DND-41 (cell line): ENCODE results near the gene EPB41L5.

Experiments used
- ATAC-seq: fragments of 200-7000 bp; cut with Tn5 transposase; 3 replicates; pipeline ENCODE4 v1.9.1; 2021; ENCODE audit warnings: low read depth; ENCODE audit not compliant: insufficient read depth
- DNase-seq: peaks from one replicate; pipeline ENCODE4 v3.0.0-alpha.2; 2020
- H2AFZ ChIP-seq: 2 replicates; pipeline ENCODE4 v1.6.0; 2012; ENCODE audit warnings: low read depth, low read length
- H3K27ac ChIP-seq: 2 replicates; pipeline ENCODE4 v1.5.1; 2012; ENCODE audit warnings: low read length, inconsistent platforms
- H3K27me3 ChIP-seq: fragments of 200-600 bp; sonication (generic); 2 replicates; pipeline ENCODE4 v1.6.0; 2012; ENCODE audit warnings: low read length, mild to moderate bottlenecking, inconsistent platforms; ENCODE audit not compliant: insufficient read depth, poor library complexity
- H3K36me3 ChIP-seq: 2 replicates; pipeline ENCODE4 v1.5.1; 2012; ENCODE audit warnings: low read length, inconsistent platforms; ENCODE audit not compliant: insufficient read depth
- H3K4me1 ChIP-seq: 2 replicates; pipeline ENCODE4 v1.5.1; 2012; ENCODE audit warnings: mild to moderate bottlenecking, low read length; ENCODE audit not compliant: insufficient read depth
- H3K4me2 ChIP-seq: 2 replicates; pipeline ENCODE4 v1.6.0; 2012; ENCODE audit warnings: mild to moderate bottlenecking, moderate library complexity, low read length, inconsistent platforms; ENCODE audit not compliant: insufficient read depth
- H3K4me3 ChIP-seq, 2 experiments: fragments of 200-600 bp in 1 of 2; shearing (Covaris generic) in 1 of 2; 2 replicates each; pipeline ENCODE4 v1.5.1; 2012 to 2016; ENCODE audit warnings: inconsistent platforms in 2 of 2, low read length in 2 of 2, mild to moderate bottlenecking in 2 of 2, low read depth in 1 of 2, moderate library complexity in 1 of 2
- H3K79me2 ChIP-seq: 2 replicates; pipeline ENCODE4 v1.6.0; 2012; ENCODE audit warnings: low read length, inconsistent platforms; ENCODE audit not compliant: insufficient read depth
- H3K9ac ChIP-seq: 2 replicates; pipeline ENCODE4 v1.6.0; 2012; ENCODE audit warnings: low read depth, mild to moderate bottlenecking, inconsistent platforms, low read length, moderate library complexity
- H3K9me3 ChIP-seq: 2 replicates; pipeline ENCODE4 v1.5.1; 2012; ENCODE audit warnings: low read length, moderate library complexity, mild to moderate bottlenecking, inconsistent platforms; ENCODE audit not compliant: insufficient read depth, severe bottlenecking
- H4K20me1 ChIP-seq: 2 replicates; pipeline ENCODE4 v1.6.0; 2012; ENCODE audit warnings: low read length; ENCODE audit not compliant: insufficient read depth
- CTCF ChIP-seq: IDR thresholded peaks from 2 replicates; pipeline ENCODE4 v1.5.1; 2012; ENCODE audit warnings: borderline replicate concordance, low read length, moderate library complexity, mild to moderate bottlenecking; ENCODE audit not compliant: poor library complexity, severe bottlenecking; ENCODE audit errors: extremely low read depth
- EZH2 ChIP-seq: IDR thresholded peaks from 3 replicates; pipeline ENCODE4 v1.6.1; 2012; ENCODE audit warnings: borderline replicate concordance, low read depth, mild to moderate bottlenecking, moderate library complexity, low read length, inconsistent platforms; ENCODE audit not compliant: severe bottlenecking

EPB41L5 gene

GRCh38 chr2:120004254-120004653 is 8.6 kb upstream of the EPB41L5 start:
- H4K20me1 ChIP-seq = no peaks in the 10 kb centered on the region

GRCh38 chr2:120005834-120006521 is 6.9 kb upstream of the EPB41L5 start:
- Histone ChIP-seq H4K20me1 (no peaks in the 10 kb centered on the region), H3K4me3 (no peak overlapping the region), H3K27ac (no peak overlapping the region), H3K4me2 (no peak overlapping the region), H2AFZ (0 out of 2 replicates have a peak overlapping the region, but pooled peaks have one; percentile 22), H3K27me3 (no peaks in the 10 kb centered on the region), H3K4me1 (no peaks in the 10 kb centered on the region), H3K79me2 (no peaks in the 10 kb centered on the region), H3K36me3 (no peaks in the 10 kb centered on the region), H3K9me3 (no peaks in the 10 kb centered on the region), H3K9ac (no peak overlapping the region)
- ATAC-seq (peak; percentile 31; the same call in 1 of the 3 replicates), DNase-seq (no peak)
- TF ChIP-seq EZH2 (no peak), CTCF (no peak)

More at GRCh38 chr2:120004254-120004653, 8.6 kb upstream of the EPB41L5 start:
- H3K27me3 ChIP-seq = no peaks in the 10 kb centered on the region
- H3K4me1 ChIP-seq = no peaks in the 10 kb centered on the region
- H2AFZ ChIP-seq = no peak overlapping the region
- H3K9me3 ChIP-seq = no peaks in the 10 kb centered on the region
- ATAC-seq (no peak), DNase-seq (no peak)
- TF ChIP-seq CTCF (no peak), EZH2 (no peak)
- no peak overlapping the region for H3K27ac ChIP-seq
- H3K9ac ChIP-seq = no peak overlapping the region
- no peak overlapping the region for H3K4me2 ChIP-seq
- no peaks in the 10 kb centered on the region for H3K79me2 ChIP-seq
- H3K4me3 ChIP-seq = no peak overlapping the region
- no peaks in the 10 kb centered on the region for H3K36me3 ChIP-seq

GRCh38 chr2:120007851-120008250 is 5.0 kb upstream of the EPB41L5 start:
- ATAC-seq = no peak
- Histone ChIP-seq H2AFZ (no peak overlapping the region), H3K79me2 (no peaks in the 10 kb centered on the region), H3K9me3 (no peaks in the 10 kb centered on the region), H3K4me1 (peaks cover 14% of the 10 kb centered on the region), H3K27me3 (no peaks in the 10 kb centered on the region), H3K27ac (no peak overlapping the region), H3K36me3 (no peaks in the 10 kb centered on the region), H3K9ac (no peak overlapping the region), H3K4me2 (no peak overlapping the region), H3K4me3 (no peak overlapping the region), H4K20me1 (no peaks in the 10 kb centered on the region)
- TF ChIP-seq CTCF = no peak
- no peak for TF ChIP-seq EZH2
- DNase-seq = no peak
